HK-2 (cell line): ENCODE data around the gene PSTPIP1.

Experiments
- DNase-seq: peaks from one replicate; pipeline ENCODE4 v3.0.0-alpha.2; 2018; ENCODE audit not compliant: unreplicated experiment

The PSTPIP1 gene

GRCh38 chr15:77030048-77030927, 35.4 kb downstream of the PSTPIP1 start:
- DNase-seq = no peak

- DNase-seq = no peak
Measured at GRCh38 chr15:77030928-77031375, 36.0 kb downstream of the PSTPIP1 start.

DNA sequence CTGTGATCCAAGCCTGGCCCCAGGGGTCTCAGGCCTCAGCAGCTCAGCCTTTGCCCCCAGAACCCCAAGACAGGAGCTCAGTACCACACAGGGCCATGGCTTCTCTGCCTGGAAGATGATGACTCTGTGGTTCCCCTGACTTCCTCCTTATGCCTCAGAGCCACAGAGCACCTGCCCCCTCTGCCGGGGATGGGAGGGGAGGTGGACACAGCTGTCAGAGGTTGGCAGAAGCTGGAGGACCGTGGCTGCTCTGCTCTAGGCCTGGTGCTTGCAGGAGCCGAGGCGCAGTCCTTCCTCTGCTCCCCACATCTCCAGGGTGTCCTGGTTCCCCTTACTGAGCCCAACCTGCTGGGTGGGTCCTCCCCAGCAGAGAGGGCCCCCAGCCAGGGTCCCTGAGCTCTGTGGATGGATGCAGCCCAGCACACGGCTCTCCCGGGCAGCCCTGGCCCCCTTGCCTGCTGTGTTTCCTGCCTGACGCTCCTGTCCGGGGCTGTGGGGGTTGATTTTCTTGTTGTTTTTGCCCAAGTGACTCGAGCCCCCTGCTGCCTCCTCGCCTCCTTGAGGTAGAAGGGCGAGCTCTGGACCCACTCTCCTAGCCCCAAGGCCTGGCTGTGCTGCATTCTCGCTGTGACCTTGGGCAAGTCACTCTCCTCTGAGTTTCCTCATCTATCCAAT, 36.6 kb downstream of the PSTPIP1 start:
- no peak for DNase-seq

GRCh38 chr15:77032052-77032646, 37.2 kb downstream of the PSTPIP1 start:
- no peak for DNase-seq

DNA sequence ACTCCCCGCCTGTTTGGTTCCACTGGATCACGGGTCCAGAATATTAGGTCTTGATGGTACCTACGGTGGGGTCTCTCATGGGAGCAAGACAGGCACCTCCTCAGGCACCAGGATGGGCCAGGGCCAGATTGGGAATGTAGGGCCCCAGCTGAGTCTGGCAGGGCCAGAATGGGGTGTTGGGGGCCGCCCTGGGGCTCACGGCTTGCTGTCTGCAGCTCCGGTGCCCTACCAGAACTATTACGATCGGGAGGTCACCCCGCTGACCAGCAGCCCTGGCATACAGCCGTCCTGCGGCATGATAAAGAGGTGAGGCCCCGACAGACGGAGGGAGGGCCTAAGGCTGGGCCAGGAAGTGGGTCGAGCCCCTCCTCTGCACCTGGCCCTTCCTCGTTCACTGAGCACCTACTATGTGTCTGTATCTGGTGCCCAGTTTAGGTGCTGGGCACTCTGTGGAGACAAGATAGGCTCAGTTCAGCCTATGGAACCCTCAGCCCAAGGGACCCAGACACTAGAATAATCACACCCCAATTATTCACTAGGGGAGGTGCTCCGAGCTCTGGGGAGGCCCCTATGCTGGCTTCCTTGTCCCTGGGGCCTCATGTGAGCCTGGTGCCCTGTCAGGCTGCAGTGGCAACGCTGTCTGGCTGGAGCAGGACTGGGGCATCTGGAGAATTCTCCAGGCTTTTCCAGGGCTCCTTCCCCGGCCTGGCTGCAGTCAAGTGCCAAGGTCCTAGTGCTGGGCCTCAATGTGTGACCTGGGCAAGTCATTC, 37.9 kb downstream of the PSTPIP1 start:
- DNase-seq = no peak

- DNase-seq = no peak
Measured at GRCh38 chr15:77033417-77033728, 38.4 kb downstream of the PSTPIP1 start.

- no peak for DNase-seq
Measured at GRCh38 chr15:77033729-77034671, 39.1 kb downstream of the PSTPIP1 start.

GRCh38 chr15:77034695-77035489, 40.0 kb downstream of the PSTPIP1 start:
- no peak for DNase-seq

- no peak for DNase-seq
Measured at GRCh38 chr15:77035584-77035983, 40.7 kb downstream of the PSTPIP1 start.

GRCh38 chr15:77035999-77036471, 41.1 kb downstream of the PSTPIP1 start:
- no peak for DNase-seq

DNA sequence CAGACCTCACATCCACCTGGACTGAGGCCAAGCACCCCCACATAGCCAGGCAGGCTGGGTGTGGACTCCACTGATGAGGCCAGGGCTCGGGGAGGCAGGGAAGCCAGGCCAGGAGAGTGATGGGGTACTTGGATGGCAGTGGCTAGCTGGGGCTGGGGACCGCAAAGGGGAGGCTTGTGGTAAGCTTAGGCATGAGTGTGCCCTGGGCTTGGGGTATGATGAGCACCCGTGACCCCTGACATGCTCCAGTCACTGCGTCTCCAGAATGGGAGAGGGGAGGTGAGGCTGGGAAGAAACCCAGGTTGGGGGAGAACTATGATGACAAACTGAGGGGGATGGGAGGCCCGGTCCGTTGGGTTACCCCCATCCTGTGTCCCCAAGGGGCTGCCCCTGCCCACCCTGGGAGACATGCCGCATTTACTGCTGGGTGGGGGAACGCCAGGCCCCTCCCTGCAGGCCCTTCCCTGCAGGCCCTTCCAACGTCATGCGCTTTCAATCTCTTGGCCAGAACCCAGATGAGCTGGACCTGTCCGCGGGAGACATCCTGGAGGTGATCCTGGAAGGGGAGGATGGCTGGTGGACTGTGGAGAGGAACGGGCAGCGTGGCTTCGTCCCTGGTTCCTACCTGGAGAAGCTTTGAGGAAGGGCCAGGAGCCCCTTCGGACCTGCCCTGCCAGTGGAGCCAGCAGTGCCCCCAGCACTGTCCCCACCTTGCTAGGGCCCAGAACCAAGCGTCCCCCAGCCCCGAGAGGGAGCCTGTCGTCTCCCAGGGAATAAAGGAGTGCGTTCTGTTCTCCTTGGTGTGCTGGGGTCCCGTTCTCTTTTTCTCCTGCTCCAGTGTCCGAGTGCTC, 41.8 kb downstream of the PSTPIP1 start:
- DNase-seq = no peak

DNA sequence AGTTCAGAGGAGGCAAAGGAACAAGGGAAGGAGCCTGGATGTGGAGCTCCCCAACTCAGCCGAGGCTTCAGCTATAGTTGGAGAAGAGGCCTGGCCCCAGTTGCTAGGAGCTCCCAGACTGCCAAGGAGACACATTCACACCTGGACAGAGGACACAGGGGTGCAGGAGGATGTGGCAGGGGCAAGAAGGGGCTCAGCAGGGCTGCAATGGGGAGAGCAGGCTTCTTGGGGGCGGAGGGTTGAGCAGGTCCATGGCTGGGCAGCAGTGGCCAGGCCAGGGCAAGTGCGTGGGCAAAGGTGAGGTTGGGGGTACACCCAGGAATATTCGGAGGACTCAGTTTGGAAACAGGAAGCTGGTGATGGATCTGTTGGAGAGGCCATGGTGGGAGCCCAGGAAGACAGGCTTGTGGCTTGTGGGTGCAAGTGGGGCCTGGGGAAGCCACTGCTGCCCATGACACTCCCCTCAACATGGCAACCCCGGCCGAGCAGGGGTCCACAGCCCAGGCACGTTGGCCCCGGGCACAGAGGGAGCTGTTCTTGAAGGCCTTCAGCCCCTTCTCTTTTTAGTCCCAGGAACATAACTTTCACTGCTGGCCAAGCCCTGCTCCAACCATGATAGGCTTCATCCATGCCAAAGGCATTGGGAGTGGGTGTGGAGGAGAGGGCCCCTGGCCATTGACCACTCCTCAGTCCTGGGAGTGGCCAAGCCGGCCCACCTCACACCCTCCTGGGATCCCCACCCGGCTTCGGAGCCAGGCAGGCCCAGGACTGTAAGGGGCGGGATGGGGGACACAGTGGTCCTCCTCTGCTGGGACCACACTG, 42.7 kb downstream of the PSTPIP1 start:
- DNase-seq = no peak

DNA sequence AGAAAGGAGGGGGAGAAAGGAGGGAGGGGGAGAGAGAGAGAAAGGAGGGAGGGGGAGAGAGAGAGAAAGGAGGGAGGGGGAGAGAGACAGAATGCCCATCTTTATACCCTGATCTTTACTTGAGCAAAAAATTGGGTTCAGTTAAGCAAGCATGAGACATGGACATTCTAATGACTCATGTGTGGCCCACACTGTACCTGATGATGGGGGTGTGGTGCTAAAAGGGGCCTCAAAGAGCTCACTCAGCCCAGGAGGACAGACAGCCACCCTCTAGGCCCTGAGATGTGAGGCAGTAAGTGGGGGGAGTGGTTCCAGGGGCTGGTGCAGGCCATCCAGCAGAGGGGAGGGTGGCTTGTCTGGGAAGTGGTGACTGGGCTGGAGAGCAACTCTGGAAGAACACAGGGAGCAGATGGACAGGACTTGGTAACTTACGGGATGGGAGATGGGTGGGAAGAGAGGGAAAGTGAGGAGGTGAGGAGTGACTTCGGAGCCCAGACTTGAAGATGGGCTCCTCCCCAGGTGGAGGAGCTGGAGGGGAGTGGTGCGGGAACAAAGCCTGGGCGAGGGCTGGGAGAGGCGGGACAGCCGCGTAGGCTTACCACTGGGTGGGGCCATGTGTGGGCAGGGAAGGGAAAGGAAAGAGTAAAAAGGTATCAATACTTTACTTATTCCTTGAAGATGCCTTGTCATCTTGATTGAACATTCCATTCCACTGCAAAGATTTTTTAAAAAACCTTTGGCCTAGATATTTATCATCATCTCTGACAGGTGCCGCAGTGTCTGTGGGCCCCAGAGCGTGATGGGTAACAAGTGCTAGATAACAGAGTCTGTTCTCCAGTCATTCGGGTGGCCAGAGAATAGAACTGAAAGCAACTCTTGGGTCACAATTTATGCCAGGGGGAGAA, 43.6 kb downstream of the PSTPIP1 start:
- DNase-seq = no peak

- DNase-seq = no peak
Measured at GRCh38 chr15:77039217-77039533, 44.2 kb downstream of the PSTPIP1 start.

DNA sequence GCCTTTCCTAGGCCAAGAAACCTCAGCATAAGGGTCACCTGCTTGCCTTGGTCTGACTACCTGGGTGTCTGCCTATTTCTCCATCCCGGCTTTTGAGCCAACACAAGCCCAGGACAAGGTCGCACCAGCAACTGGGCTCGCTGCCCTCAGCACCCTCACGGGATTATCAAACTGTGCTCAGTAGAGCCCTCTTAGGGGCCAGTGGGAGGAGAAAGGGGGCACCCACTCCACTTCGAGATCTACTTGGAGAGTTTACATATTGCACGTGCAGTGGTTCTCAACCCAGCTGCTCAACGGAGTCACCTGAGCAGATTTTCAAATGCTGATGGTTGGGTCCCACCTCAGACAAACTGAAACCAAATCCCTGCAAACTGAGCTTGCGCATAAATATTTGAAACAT, 44.9 kb downstream of the PSTPIP1 start:
- DNase-seq = no peak

- DNase-seq = no peak
Measured at GRCh38 chr15:77040673-77041072, 45.7 kb downstream of the PSTPIP1 start.

DNA sequence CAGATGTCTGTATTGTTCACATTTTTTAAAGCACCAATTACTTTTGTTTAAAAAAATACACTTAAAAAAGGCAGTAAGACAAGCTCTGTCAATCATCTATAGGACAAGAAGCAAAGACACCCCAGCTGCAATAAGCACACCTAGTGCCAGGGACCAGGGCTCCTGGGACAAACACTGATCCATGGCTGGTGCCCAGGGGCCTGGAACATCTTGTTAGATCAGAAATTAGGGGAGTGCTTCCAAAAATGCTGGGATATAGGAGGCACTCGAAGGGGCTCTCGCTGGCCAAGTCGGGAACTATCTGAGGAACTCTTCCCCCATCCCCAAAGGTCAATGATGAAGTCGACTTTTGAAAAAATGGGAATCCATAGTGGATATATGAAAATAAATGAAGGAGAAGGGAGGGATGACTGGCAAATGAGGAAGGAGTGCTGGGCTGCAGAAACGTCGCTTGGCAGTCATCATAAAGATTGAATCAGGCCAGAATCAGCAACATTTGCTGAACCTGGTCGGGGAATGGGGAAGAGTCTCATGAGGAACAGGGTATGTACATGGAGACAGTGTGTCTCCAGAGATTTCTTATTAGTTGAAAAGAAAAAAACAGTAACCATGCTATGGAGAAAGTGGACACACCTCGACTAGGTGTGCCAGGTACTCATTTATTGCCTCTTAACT, 47.5 kb downstream of the PSTPIP1 start:
- DNase-seq = no peak
